NCI-H526 (cell line): ENCODE data around the gene FAM131C.

Experiments
- DNase-seq, 2 experiments: peaks; one replicate each; lab custom pipeline; 2025; lab: John Stamatoyannopoulos, UW

The FAM131C gene

GRCh38 chr1:16101623-16102022, 28.2 kb upstream of the FAM131C start:
- DNase-seq, result no peak

- DNase-seq, result no peak
These were observed 26.0 kb upstream of the FAM131C start for GRCh38 chr1:16099412-16099811.

GRCh38 chr1:16095447-16095846, 22.0 kb upstream of the FAM131C start:
- DNase-seq, result no peak

GRCh38 chr1:16094453-16095158, 21.2 kb upstream of the FAM131C start:
- no peak for DNase-seq

GRCh38 chr1:16093611-16094010, 20.2 kb upstream of the FAM131C start:
- no peak for DNase-seq

GRCh38 chr1:16092923-16093511, 19.6 kb upstream of the FAM131C start:
- DNase-seq, result no peak

- DNase-seq, result no peak
These were observed 18.9 kb upstream of the FAM131C start for GRCh38 chr1:16092097-16092922.

- no peak for DNase-seq
These were observed 17.8 kb upstream of the FAM131C start for GRCh38 chr1:16091296-16091695.

- no peak for DNase-seq
These were observed 16.8 kb upstream of the FAM131C start for GRCh38 chr1:16090076-16090826.

GRCh38 chr1:16088996-16089395, 15.5 kb upstream of the FAM131C start:
- DNase-seq, result no peak

GRCh38 chr1:16088351-16088911, 15.0 kb upstream of the FAM131C start:
- no peak for DNase-seq

GRCh38 chr1:16087733-16088132, 14.3 kb upstream of the FAM131C start:
- DNase-seq, result no peak

- no peak for DNase-seq
These were observed 12.1 kb upstream of the FAM131C start for GRCh38 chr1:16085522-16085921.

GRCh38 chr1:16083486-16083885, 10.0 kb upstream of the FAM131C start:
- no peak for DNase-seq

GRCh38 chr1:16082283-16083038, 9.0 kb upstream of the FAM131C start:
- peak; percentile 15 to 70 for DNase-seq

GRCh38 chr1:16081636-16082035, 8.2 kb upstream of the FAM131C start:
- no peak for DNase-seq

- DNase-seq, result no peak
These were observed 7.1 kb upstream of the FAM131C start for GRCh38 chr1:16080422-16081150.

- DNase-seq, result peak; percentile 44 to 84
These were observed 5.6 kb upstream of the FAM131C start for GRCh38 chr1:16078925-16079656.

GRCh38 chr1:16077406-16078245, 4.2 kb upstream of the FAM131C start:
- no peak for DNase-seq
